ENCODE measurements around the gene BTBD9.

BTBD9 gene

GRCh38 chr6:38169977-38170526 is 469.7 kb downstream of the BTBD9 start:
- DNase-seq: peak; percentile 84 to 90

GRCh38 chr6:38169221-38169976 is 470.3 kb downstream of the BTBD9 start:
- DNase-seq: peak; percentile 66 to 90

GRCh38 chr6:38168699-38169098 is 471.0 kb downstream of the BTBD9 start:
- DNase-seq: no peak

- DNase-seq: no peak
Observed at GRCh38 chr6:38168126-38168525, 471.6 kb downstream of the BTBD9 start.

GRCh38 chr6:38167598-38167997 is 472.1 kb downstream of the BTBD9 start:
- no peak for DNase-seq

- DNase-seq: no peak
Observed at GRCh38 chr6:38166411-38167240, 473.1 kb downstream of the BTBD9 start.

- DNase-seq: no peak
Observed at GRCh38 chr6:38164671-38165108, 475.0 kb downstream of the BTBD9 start.

GRCh38 chr6:38164131-38164481 is 475.6 kb downstream of the BTBD9 start:
- no peak for DNase-seq

GRCh38 chr6:38163186-38164130 is 476.3 kb downstream of the BTBD9 start:
- no peak for DNase-seq

- no peak for DNase-seq
Observed at GRCh38 chr6:38162493-38163185, 477.1 kb downstream of the BTBD9 start.

- DNase-seq: no peak
Observed at GRCh38 chr6:38161754-38162492, 477.8 kb downstream of the BTBD9 start.

- no peak for DNase-seq
Observed at GRCh38 chr6:38161331-38161730, 478.4 kb downstream of the BTBD9 start.

- DNase-seq: no peak
Observed at GRCh38 chr6:38160831-38161230, 478.9 kb downstream of the BTBD9 start.

GRCh38 chr6:38159596-38159995 is 480.1 kb downstream of the BTBD9 start:
- DNase-seq: no peak

- DNase-seq: no peak
Observed at GRCh38 chr6:38158762-38159350, 480.9 kb downstream of the BTBD9 start.

GRCh38 chr6:38157905-38158304 is 481.8 kb downstream of the BTBD9 start:
- DNase-seq: no peak

- no peak for DNase-seq
Observed at GRCh38 chr6:38156818-38157565, 482.7 kb downstream of the BTBD9 start.

GRCh38 chr6:38155621-38156204 is 484.0 kb downstream of the BTBD9 start:
- no peak for DNase-seq

GRCh38 chr6:38155144-38155543 is 484.6 kb downstream of the BTBD9 start:
- no peak for DNase-seq

- DNase-seq: no peak
Observed at GRCh38 chr6:38154731-38155130, 485.0 kb downstream of the BTBD9 start.

All from NCI-H187 (cell line).